Medulla oblongata (tissue), 1 donor: ENCODE data around the gene NABP2.
"Not testable (repeated sequence)": the region's sequence is repeated elsewhere in the genome, so short reads cannot be mapped to it uniquely, and the experiment has no call there.

Source experiments
- DNase-seq: peaks from one replicate; pipeline ENCODE4 v3.0.0-alpha.2; 2015; ENCODE audit errors: extremely low spot score

NABP2 gene

DNA sequence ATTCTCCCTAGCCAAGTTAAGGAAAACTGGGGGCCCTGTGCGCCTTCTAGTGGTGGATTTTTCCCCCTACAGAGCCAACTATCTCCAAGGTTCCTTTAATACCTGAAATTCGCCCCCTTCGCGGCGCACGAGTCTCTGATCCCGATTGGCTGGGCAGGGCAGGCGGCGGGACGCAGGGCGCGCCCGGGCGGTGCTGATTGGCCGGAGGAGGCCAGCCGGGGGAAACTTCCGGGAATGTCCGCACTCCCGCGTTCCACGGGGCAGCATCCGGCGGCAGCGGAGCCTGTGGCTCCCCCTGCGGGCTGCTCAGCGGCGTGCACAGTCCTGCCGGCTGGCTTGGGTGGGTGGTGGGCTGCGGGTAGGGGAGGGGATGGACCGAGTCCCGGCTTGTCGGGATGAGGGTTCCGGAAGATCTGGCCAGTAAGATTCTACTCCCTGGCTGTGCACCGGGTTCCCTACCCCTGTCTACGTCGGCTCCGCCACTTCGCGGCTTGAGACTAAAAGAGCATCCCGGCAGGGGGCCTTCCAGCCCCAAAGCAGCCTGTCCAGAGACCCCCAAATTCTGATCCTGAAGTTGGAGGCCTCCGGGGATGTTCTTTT, at the start of gene NABP2:
Gene NABP2, plus strand, starts transcription at position 241 of the 600 bp plus-strand sequence. CDS start 515 bp downstream, outside the sequence.
- DNase-seq, result peak; percentile 98

DNA sequence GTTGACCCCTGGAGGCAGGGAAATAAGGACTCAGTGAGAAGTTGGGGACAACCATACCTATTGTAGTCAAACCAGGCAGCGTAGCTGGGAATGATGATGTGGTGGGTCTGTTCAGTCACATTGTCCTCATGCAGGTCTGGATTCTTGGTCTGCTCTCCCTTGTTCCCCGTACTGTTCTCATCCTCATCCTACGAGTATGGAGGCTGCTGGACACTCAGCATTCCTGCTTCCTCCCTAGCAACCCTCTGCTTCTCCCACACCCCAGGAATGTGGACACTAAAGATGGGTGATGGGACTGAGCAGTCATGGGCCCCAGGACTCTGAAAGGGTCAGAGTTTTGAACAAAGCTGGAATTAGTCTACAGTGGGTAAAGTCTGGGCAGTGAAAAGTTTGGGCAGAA, 45.8 kb upstream of the NABP2 start:
- no peak for DNase-seq

DNA sequence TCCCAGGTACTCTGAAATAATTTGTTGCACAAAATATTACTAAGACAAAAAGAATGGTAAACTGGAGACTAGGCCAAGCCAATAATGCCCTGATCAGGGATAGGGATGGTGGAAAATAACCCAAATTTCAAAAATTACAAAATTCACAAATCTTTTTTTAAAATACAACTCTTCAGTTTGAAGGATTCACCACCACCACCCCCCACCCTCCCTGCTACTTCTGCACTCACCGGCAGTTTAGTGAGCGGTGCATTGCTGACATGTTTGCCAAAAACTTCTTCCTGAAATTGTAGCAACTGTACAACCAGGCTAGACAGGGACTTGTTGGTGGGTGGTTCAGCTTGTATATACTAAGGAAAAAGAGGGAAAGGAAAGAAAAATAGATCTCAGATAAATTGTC, 37.2 kb upstream of the NABP2 start:
- no peak for DNase-seq

DNA sequence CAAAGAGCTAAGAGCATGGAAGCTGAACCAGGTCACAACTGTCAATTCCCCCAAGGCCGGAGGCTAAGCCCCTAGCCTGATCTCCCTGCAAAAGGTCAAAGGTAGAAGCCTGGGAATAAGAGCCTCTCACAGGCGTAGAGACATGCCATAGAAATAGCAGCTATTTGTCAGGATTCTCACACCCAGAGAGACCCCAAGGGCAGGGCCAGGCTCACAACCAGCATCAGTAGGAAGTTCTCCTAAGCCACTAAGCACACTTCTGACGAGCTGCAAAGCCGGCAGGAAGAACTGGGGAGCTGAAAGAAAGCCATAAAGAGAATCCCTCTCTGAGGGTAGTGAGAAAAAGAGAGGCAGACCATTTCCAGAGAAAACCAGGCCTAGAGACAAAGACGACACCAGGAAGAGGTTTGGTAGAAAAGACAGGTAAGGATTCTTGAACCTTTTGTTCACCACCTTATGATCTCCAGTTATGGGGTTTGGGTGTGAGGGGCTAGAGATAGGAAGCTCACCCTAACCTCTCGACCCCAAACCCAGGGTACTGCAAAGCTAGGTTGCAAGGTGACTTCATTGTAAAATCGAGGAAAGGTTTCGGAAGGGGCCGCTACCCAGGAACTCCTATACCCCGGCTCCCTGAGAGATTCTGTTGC, 35.9 kb upstream of the NABP2 start:
- DNase-seq, result no peak

DNA sequence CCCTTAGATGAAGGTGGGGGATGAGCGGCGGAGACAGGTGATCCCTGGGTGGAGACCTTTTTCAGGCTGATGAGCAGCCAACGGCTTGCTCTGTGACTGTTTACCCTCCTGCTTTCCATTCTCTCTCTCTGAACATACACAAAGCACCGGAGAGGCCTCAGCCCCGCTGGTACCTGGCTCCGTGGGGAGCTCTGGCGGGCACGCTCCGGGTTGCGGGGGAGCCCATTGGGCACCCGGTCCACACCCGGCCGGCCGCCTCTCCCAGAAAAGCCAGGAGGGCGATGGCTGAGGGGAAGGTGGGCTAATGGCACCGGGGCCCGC, 35.4 kb upstream of the NABP2 start:
- DNase-seq, result peak; percentile 13

DNA sequence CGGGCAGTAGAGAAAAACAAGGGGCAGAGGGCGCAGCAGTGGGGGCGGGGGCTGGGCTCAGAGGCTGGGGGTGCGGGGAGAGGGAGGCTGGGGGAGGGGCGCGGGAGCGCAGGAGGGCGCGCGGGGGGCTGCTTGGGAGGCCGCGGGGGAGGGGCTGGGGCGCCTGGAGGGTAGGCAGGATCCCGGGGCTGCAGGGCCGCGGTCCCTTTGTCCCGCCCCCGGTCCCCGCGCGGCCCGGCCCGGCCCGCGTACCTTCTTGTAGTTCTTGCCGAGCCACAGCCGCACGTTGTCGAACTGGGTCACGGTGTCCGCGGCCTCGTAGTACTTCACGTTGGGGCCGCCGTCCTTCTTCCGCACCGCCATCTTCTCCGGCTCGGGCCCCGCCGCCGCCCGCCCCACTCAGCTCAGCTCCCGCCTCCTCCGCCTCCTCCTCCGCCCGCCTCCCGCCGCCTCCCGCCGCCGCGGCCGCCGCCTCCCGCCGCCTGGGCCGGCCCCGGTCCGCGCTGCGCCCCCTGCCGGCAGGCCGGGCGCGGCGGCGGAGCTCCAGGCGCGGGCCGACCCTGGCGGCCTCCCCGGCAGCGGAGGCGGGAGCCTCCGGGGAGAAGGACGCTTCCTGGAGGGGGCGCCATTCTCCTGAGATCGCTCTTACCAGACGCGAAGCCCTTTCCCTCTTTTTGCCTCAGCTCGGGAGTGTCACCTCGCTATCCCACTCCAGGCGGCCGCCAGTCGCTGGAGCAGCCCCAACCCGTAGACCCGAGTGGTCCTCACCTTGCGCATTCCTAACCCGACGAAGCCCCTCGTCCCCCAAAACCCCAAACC, 34.8 kb upstream of the NABP2 start, which contains the start of gene SMARCC2:
Gene SMARCC2, minus strand, starts transcription at position 385 of the 819 bp plus-strand sequence. Its CDS starts 22 bp downstream, at position 363.
- peak; percentile 89 for DNase-seq

DNA sequence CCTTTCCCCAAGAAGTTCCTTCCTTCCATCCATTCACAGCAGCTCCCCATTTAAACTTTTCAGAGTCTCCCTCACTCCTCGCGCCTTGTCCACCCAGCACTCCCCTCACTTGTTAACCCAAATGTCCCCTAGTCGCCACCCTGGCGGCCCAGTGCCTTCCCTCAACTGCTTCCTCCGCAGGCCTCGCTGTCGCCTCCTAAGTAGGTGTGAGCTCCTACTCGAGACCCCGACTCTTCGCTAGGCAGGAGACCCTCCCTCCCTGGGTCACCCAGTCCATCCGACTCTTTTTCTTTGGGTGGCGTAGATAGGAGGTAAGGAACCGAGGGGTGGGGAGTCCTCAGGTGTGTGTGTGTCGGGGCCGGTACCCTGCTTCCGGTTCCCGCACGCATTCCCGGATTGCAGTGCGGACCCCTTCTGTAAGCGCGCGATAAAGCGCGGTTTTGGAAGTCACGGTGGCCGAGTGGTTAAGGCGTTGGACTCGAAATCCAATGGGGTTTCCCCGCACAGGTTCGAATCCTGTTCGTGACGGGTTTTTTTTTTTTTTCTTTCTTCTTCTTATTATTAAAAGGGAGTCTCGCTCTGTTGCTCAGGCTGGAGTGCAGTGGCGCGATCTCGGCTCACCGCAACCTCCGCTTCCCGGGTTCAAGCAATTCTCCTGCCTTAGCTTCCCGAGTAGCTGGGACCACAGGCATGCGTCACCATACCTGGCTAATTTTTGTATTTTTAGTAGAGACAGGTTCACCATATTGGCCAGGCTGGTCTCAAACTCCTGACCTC, 34.0 kb upstream of the NABP2 start:
- DNase-seq, result peak; percentile 88

DNA sequence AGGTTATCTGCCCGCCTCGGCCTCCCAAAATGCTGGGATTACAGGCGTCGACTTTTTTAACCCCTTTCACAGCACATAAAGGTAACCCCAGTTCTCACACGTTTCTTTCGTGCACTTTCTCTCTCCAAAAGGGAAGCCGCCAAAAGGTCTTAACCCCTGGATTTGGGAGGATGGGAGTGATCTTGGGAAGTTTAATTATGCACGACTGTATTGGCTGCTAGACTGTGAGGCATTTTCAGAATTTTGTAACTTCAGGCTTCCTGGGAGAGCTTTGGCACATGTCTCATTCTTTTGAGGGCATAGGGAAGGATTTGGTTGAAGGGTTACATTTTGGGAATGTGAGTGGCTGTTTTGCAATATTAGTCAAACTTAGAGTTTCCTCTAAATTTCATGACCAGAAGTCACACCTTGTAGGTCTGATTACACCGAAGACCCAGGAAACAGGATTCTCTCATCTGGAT, 33.4 kb upstream of the NABP2 start:
- peak; percentile 18 for DNase-seq

DNA sequence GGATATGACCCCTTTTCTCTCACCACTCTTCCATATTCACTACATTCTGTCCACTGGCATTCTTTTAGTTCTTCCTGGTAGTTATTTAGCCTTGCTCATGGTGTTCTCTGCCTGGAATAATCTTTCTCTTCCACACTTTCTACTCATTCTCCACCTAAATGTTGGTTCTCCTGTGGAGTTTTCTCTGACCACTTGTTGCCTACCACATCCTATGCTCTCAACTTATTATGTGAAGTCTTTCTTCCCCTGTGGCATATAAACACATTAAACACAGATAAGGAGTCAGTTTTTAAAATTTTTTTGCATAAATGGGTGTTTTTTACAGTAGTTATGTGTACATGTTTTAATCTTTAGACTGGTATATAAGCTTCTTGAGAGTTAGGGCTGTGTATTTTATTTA, 31.6 kb upstream of the NABP2 start:
- DNase-seq, result no peak

DNA sequence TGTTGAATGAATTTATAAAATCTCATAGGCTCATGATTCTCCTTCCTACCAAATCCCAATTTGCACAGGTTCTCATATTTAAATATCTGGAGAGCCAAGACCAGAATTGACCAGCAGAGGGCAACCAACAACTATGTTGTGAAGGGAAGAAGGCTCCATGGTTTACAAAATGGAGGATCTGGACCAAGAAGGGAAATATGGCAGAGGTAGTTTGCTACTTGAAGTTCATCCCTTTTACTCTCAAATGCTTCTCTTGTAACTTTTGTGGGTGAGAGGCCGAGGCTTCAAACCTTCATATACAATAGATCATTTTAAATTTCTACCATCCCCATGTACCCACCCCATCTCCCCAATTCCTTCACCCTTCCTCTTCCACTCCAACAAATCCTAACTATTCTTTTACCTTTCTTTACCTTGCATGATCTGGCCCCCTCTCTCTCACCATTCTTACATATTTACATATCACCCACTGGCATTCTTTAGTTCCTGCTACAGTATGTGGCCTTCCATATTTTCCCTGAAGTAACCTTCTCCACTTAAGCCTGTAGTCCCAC, 31.0 kb upstream of the NABP2 start:
- peak; percentile 94 for DNase-seq

DNA sequence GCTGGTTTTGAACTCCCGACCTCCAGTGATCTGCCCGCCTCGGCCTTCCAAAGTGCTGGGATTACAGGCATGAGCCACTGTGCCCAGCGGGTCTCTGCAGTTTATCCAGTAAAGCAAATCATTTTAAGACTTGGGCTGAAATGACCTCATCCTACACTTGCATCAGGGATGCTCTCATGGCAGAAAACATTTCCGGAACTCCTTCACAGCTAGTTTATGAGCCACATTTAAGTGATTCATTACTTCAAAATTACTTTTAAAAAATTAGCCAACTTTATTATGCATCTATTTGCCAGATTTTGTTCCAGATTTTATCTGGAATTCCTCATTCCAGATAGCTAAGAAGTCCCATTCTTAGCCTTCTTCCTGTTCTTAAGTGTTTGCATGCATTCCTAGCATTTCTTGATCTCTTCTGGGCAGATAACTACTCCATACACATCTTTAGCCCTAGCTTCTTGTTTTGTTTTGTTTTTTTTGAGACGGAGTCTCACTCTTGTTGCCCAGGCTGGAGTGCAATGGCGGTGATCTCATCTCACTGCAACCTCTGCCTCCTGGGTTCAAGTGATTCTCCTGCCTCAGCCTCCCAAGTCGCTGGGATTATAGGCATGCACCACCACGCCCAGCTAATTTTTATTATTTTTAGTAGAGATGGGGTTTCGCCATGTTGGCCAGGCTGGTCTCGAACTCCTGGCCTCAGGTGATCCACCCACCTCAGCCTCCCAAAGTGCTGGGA, 27.2 kb upstream of the NABP2 start:
- not testable (repeated sequence) for DNase-seq

DNA sequence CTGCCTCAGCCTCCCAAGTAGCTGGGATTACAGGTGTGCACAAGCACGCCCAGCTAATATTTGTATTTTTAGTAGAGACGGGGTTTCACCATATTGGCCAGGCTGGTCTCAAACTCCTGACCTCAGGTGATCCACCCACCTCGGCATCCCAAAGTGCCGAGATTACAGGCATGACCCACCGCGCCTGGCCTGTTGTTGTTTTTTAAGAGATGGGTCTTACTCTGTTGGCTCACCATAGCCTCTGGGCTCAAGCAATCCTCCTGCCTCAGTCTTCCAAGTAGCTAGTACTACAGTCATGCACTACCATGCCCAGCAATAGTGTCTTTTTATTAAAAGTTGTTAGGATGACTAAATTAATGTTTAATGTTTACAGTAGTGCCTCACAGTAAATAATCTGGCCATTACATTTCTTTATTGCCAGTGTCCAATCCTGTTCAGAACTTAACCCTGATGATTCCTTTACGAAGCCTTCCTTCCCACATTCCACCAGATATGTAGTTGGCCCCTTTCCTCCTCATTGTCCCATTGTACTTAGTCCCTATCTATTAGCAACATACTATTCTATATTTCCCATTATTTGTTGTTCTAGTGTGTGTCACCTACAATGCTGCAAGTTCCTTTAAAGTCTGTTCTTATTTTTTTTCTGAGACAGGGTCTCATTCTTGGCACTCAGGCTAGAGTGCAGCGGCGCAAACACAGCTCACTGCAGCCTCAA, 26.1 kb upstream of the NABP2 start:
- no peak for DNase-seq

DNA sequence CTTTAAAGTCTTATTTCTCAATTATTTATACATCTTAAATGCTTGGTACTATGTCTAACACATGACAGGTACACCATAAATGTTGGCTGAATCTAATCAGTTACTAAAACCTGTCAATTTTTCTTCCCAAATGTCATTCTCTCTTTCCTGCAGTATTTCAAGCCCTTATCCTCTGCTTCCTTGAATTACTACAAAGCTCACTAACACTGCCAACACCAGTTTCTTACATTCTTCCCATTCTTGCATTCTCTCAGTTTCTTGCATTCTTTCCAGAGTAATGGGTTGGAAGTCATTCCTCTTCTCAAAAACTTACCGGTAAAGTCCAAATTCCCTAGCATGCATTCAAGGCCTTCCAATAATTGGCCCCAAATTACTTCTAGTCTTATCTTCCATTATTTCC, 25.3 kb upstream of the NABP2 start:
- no peak for DNase-seq

DNA sequence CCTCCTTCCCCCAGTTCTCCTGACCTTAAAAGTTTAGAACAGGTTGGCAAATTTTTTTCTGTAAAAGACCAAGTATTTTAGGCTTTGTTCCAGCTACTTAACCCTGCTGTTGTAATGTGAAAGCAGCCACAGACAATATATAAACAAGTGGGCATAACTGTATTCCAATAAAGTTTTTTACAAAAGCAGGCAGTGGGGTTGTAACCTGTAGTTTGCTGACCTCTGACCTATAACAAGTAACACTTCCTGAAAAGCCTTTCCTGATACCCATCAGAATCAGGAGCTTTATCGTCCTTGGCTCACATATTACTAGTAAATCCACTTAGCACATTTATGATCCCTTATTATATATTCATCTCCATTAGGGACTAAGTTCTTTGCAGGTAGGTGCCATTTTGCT, 21.8 kb upstream of the NABP2 start:
- no peak for DNase-seq

DNA sequence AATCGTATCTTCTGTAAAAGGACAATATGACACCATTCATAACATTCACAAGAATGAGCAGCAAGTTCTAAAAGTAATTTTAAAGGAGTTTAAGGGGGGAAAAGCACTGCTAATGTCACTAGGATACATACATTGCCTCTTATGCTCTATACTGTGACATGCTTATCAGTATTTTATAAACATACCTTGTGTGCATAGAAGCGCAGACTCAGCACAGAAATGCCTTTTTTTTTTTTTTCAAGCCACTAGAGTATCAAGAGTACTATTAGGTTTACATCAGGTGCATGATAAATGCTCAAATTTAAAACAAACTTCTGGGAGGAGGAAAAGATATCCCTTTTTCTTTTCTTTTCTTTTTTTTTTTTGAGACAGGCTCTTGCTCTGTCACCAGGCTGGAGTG, 21.3 kb upstream of the NABP2 start:
- DNase-seq, result no peak

DNA sequence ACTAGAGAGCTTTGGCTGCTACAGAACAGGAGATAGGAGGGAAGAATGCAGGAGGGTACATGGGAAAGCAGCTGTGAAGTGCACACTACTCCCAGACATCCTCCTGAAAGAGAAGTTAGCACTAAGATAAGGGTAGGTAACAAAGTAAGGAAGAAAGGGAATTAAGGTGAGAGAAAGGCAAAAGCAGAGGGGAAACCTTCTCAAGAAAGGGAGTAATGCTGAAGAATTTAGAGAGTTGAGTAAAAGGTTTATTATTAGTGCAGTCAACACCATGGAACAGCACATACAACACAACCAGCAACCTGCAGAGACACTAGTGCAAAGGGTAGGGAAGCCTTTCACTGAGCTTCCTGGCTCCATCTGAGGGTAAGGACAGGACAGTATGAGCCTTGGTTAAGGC, 19.9 kb upstream of the NABP2 start:
- no peak for DNase-seq

DNA sequence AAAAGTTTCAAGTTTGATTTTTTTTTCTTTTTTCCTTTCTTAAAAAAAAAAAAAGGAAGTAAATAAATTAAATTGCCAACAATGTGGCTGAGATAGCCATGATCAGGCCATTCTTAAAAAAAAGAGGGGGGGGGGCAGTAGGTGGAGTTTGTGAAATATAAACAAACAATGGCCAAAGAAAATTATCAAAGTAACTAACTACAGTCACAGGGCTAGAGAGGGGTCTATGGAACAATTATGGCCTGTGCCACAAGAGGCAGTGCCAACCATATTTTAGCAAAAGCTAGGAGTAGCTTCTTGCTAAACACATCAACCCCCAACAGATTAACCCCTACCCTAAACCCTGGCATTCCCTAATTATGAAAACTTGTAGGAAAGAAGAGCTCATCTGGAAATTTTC, 18.7 kb upstream of the NABP2 start:
- DNase-seq, result no peak

DNA sequence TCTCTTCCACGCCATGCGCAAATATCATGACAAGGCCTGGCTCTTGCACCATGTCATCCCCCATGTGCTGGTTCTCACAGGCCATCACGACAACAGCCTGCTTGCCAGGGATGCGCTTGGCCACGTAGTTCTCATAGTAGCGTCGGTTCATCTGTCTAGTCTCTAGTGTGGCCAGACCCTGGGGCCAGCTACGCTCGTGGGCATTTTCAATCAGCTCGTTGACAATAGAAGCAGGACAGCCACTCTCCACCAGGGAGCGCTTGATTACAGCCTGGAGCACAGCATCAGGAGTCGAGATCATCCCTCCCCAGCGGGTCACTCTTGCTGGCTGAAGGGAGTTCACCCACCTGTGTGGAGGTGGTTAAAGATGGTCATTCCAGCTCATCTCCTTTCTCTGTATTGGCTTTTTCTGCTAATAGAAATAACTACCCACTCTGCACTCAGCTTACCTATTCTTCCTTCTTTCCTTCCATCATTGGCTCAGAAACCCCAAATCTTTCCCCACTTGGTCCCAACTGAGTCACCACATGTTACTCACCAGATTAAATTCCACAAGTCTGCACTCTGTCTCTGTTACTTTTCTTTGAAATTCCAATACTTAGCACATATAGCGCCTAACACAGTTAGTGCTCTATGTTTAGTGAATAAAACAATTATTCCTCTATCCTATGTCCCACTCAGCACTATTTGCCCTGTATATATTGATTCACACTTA, 17.5 kb upstream of the NABP2 start:
- DNase-seq, result peak; percentile 48

DNA sequence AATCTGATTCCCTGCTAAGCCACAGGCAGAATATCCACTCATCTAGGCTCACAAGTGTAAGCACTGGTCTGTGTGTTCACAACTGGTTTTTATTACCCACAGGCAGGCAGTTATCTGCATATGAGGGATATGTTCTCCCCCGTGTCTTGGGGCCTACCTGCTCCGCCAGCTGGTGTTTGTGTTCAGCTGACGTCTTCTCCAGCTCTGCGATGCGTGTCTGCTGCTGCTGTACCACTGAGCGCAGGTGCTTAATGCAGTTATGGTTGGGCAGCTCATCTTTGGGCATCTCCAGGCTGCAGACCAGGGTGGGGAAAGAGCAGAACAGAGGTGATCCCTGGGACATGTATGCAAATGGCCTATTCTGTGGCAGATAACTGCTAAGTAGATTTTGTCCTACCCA, 16.1 kb upstream of the NABP2 start:
- DNase-seq, result no peak

DNA sequence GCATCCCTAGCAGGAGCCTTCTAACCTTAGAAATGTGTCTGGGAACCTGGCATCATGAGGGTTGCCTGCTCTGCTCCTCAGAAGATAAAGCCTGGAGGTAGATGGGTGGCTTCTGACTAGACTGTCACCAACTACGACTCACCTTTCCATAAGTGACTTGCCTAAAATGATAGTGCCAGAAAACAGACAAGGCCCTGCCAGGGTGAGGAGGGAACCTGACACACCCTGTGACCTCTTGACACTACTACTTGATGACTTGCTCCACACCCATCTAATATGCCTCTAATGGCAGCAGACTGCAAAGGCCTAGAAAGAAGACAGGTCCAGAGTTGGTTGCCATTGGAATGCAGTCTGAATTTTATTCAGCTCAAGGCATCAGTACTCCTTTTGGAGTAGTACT, 11.8 kb upstream of the NABP2 start:
- DNase-seq, result no peak
